ENCODE results near the gene SGSM2. TPM values are rescaled to one million over a fixed set of nuclear protein-coding genes. Genes with fewer than 3 reads are reported as not detected.

SGSM2 gene
- total and polyA plus RNA-seq, 2 of the 13 experiments (the other 11 are each of a cell fraction or from before 2014, with no cell fraction given) = 30.4 to 51.3 TPM

DNA sequence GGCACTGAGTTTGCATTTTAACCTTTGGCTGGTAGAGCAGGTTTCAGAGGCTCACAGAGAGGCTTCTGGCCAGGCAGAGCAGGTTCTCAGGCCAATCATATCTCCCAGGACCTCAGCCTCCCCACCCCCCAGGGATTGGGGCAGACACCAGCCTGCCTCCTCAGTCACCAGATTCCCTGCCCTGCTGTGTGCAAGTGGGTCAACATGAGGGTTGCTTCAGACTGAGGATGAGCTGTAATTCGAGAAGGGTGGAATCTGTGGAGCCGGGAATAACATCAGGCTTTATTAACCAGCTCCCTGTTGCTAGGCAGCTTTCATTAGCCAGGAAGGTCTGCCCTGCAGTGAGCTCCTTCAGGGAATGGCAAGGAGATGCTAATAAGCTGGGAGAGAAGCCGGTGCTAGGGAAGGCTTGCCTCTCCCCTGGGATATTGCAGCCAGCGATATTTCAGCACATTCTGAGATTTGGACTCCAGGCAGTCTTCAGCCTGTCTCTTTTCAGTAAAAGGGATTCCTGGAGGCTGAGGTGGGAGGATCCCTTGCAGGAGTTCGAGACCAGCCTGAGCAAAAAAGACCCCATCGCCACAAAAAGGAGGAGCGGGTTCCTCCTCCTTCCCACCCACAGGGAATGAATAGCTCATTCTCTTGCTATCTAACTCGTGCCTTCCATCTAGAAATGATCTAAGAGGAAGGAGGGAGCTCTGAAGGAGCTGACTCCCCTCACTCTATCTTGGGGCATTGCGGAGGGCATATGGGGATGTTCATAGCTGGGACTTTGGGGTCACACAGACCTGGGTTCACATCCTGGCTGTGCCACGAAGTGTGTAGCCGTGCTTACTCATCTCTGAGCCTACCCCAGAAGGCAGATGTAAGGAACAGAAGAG lies 10.7 kb downstream of the SGSM2 start (continued):
- TF ChIP-seq, protein P1, sequence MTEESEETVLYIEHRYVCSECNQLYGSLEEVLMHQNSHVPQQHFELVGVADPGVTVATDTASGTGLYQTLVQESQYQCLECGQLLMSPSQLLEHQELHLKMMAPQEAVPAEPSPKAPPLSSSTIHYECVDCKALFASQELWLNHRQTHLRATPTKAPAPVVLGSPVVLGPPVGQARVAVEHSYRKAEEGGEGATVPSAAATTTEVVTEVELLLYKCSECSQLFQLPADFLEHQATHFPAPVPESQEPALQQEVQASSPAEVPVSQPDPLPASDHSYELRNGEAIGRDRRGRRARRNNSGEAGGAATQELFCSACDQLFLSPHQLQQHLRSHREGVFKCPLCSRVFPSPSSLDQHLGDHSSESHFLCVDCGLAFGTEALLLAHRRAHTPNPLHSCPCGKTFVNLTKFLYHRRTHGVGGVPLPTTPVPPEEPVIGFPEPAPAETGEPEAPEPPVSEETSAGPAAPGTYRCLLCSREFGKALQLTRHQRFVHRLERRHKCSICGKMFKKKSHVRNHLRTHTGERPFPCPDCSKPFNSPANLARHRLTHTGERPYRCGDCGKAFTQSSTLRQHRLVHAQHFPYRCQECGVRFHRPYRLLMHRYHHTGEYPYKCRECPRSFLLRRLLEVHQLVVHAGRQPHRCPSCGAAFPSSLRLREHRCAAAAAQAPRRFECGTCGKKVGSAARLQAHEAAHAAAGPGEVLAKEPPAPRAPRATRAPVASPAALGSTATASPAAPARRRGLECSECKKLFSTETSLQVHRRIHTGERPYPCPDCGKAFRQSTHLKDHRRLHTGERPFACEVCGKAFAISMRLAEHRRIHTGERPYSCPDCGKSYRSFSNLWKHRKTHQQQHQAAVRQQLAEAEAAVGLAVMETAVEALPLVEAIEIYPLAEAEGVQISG (CRISPR knock-in tag; IDR thresholded peaks at IDR 0.05) = 0 out of 2 replicates have a peak, but pooled peaks have one; percentile 23
- TF ChIP-seq ZNF644 (CRISPR knock-in tag; IDR thresholded peaks at IDR 0.05; ENCODE audit: low read depth) (0 out of 2 replicates have a peak, but pooled peaks have one; percentile 27), ZNF556 (CRISPR knock-in tag; IDR thresholded peaks at IDR 0.05; ENCODE audit: borderline replicate concordance) (no peak), RERE (CRISPR knock-in tag; IDR thresholded peaks at IDR 0.05; ENCODE audit: low read depth) (no peak), HMG20B (CRISPR knock-in tag; conservative IDR thresholded peaks at IDR 0.05) (peak; percentile 62; the same call in 1 of the 2 replicates), CREM (IDR thresholded peaks at IDR 0.05) (peak; percentile 24; the same call in 1 of the 2 replicates), CREM (CRISPR knock-in tag; IDR thresholded peaks at IDR 0.05) (no peak), ZNF501 (CRISPR knock-in tag; IDR thresholded peaks at IDR 0.05) (peak; percentile 57), LRRFIP1 (CRISPR knock-in tag; conservative IDR thresholded peaks at IDR 0.05) (no peak)
- TF ChIP-seq, protein P2, sequence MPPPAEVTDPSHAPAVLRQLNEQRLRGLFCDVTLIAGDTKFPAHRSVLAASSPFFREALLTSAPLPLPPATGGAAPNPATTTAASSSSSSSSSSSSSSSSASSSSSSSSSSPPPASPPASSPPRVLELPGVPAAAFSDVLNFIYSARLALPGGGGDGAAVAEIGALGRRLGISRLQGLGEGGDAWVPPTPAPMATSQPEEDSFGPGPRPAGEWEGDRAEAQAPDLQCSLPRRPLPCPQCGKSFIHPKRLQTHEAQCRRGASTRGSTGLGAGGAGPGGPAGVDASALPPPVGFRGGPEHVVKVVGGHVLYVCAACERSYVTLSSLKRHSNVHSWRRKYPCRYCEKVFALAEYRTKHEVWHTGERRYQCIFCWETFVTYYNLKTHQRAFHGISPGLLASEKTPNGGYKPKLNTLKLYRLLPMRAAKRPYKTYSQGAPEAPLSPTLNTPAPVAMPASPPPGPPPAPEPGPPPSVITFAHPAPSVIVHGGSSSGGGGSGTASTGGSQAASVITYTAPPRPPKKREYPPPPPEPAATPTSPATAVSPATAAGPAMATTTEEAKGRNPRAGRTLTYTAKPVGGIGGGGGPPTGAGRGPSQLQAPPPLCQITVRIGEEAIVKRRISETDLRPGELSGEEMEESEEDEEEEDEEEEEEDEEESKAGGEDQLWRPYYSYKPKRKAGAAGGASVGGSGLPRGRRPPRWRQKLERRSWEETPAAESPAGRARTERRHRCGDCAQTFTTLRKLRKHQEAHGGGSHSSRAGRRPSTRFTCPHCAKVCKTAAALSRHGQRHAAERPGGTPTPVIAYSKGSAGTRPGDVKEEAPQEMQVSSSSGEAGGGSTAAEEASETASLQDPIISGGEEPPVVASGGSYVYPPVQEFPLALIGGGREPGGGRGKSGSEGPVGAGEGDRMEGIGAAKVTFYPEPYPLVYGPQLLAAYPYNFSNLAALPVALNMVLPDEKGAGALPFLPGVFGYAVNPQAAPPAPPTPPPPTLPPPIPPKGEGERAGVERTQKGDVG (CRISPR knock-in tag; IDR thresholded peaks at IDR 0.05; ENCODE audit: borderline replicate concordance) = 0 out of 2 replicates have a peak, but pooled peaks have one; percentile 24

Data from HepG2 (cell line).